Activated naive CD8-positive, alpha-beta T cell treated with anti-CD3 and anti-CD28 coated beads, Interleukin-2, amount 50 U/mL, for 16 hours (primary cell): Measurements from ENCODE around the gene CMIP.
A peak's percentile ranks its signal among the peaks of the same experiment; 100 is the strongest.
"Not testable (repeated sequence)": the region's sequence is repeated elsewhere in the genome, so short reads cannot be mapped to it uniquely, and the experiment has no call there.

Experiments used
- DNase-seq: peaks from one replicate; pipeline ENCODE4 v3.0.0-alpha.2; 2020; ENCODE audit warnings: low read depth, low spot score

Gene CMIP

DNA sequence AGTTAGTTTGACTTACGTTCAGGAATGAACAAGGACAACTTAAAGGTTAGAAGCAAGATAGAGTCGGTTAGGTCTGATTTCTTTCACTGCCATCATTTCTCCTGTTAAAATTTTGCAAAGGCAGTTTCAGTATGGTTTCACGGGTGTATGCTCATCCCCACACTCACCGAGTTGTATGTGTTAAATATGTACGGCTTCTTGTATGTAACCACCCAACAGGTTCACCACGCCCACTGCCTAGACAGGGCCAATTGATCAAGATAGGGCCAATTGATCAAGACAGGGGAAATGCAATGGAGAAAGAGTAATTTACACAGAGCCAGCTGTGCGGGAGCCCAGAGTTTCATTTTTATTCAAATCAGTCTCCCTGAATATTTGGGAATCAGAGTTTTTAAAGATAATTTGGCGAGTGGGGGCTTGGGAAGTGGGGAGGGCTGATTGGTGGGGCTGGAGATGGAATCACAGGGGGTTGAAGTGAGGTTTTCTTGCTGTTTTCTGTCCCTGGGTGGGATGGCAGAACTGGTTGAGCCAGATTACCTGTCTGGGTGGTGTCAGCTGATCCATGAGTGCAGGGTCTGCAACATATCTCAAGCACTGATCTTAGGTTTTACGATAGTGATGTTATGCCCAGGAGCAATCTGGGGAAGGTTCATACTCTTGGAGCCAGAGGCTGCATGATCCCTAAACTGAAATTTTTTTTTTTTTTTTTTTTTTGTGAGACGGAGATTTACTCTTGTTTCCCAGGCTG, 272.0 kb downstream of the CMIP start:
- DNase-seq: no peak

DNA sequence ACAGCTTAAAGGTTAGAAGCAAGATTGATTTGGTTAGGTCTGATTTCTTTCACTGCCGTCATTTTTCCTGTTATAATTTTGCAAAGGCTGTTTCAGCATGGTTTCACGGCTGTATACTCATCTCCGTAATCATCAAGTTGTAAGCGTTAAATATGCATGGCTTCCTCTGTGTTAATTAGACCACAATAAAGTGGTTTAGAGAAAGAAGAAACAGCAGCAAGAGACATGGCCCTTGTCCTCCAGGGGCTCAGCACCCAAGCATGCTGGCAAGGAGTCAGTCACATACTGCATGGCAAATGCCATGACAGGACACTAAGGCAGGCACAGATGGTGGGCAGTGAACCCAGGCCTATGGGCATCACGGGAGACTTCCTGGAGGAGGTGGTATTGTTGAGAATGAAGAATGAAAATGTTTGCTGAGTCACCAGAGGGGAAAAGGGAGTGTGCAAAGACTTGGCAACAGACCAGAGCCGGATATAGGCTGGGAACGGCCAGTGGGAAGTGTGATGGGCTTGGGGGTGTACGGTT, 273.1 kb downstream of the CMIP start:
- DNase-seq: no peak

DNA sequence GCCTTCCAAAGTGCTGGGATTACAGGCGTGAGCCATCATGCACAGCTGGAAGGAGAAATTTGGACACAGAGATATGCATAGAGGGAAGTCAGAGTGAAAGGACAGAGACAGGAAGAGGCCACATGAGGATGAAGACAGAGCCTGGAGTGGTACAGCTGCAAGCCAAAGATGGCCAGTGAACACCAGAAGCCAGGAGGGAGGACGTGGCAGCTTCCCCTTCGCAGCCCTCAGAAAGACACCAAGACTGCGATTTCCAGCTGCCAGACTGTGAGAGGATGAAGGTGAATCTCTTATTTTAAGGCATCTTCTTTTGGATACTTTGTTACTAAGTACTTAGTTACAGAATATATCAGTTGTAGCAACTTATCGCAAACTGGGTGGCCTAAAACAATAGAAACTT, 274.0 kb downstream of the CMIP start:
- no peak for DNase-seq

DNA sequence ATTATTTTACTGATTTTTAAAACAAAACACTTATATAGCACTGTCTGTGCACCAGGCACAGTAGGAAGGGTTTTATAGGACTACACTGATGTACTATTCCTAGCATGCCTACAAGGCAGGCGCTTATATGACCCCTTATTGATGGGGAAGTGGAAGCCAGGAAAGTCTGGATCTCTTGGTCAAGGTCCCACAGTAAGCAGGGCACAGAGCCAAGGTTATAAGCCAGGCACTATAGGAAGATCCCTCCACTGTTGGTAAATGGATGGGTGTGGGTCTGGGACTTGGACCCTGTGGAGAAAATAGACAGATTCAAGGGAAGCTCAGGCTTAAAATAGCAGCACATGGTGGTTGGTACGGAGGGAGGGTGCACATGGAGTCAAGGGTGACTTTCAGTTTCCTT, 275.4 kb downstream of the CMIP start:
- DNase-seq: no peak

DNA sequence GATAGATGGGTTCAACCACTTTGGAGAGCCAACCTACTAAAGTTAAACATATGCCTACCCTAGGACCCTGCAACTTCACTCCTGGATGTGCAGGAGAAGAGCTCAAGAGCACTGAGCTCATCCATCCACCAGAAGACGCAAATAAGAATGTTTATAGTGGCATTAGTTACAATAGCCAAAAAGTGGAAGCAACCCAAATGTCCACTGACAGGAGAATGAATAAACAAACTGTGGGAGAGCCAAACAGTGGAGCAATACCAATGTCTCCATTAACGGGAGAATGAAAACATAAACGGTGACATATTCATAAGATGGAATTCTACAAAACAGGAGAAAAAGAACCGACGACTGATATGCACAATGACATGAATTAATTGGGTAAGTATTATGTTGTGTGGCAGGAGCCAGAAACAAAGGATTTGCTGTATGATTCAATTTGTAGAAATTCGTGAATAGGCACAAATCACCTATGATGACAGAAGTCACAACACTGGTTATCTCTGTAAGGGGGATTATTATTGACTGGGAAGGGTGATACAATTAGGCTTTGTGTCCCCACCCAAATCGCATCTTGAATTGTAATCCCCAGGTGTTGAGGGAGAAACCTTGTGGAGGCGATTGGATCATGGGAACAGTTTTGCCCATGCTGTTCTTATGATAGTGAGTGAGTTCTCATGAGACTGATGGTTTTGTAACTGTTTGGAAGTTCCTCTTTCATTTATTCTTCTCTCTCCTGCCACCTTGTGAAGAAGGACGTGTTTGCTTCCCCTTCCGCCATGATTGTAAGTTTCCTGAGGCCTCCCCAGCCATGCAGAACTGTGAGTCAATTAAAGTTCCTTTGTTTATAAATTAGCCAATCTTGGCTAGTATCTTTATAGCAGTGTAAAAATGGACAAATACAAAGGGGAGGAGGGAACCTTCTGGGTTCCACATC, 276.6 kb downstream of the CMIP start:
- no peak for DNase-seq

DNA sequence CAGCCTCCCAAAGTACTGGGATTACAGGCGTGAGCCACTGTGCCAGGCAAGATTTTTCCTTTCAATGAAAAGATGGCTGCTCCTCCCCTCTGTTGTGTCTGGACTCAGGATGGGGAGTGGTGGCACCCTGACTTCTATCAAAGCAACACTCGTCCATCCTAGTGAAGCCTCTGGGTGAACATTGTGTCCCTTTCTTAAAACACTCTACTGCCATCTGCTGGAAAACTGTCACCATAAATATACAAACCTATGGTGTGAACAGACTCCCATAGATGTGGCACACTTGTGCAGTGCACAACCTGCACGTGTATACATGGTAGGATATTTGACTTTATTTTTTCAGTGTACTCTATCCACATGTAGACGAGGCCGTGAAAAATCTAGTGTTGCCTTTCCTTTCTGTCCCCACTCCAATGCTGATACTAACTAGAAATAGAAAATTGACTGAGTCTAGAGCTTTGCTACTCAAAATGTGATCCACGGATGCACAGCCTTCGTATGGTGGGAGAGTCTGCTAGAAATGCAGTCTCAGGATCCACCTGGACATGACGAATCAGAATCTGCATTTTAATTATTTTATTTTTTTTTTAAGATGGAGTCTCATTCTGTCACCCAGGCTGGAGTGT, 278.6 kb downstream of the CMIP start:
- DNase-seq: peak; percentile 13

DNA sequence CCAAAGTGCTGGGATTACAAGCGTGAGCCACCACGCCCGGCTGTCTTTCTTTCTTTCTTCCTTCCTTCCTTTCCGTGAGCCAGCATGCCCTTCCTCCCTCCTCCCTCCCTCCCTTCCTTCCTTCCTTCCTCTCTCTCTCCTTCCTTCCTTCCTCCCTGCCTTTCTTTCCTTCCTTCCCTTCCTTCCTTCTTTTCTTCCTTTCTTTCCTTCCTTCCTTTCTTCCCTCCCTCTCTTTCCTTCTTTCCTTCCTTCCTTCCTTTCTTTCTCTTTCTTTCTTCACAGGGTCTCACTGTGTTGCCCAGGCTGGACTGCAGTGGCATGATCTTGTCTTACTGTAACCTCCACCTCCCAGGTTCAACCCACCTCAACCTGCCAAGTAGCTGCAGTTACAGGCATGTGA, 283.8 kb downstream of the CMIP start:
- DNase-seq: no peak

DNA sequence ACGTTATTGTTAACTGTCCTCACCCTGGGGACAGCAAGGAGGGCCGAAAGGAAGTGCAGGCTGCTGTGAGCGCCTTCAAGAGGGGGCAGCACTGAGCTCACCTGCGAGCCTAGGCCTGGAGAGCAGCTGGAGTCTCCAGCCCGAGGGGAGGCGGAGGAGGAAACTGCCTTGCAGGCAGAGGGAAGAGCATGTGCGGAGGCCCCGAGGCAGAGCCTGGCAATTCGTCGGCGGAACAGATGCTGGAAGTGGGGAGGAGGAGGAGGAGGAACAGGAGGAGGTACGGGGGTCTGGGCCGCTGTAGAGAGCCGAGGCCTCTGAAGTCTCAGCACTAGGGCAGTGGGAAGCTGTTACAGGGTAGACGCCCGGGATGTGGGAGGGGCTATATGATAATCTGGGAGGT, 284.8 kb downstream of the CMIP start:
- no peak for DNase-seq

DNA sequence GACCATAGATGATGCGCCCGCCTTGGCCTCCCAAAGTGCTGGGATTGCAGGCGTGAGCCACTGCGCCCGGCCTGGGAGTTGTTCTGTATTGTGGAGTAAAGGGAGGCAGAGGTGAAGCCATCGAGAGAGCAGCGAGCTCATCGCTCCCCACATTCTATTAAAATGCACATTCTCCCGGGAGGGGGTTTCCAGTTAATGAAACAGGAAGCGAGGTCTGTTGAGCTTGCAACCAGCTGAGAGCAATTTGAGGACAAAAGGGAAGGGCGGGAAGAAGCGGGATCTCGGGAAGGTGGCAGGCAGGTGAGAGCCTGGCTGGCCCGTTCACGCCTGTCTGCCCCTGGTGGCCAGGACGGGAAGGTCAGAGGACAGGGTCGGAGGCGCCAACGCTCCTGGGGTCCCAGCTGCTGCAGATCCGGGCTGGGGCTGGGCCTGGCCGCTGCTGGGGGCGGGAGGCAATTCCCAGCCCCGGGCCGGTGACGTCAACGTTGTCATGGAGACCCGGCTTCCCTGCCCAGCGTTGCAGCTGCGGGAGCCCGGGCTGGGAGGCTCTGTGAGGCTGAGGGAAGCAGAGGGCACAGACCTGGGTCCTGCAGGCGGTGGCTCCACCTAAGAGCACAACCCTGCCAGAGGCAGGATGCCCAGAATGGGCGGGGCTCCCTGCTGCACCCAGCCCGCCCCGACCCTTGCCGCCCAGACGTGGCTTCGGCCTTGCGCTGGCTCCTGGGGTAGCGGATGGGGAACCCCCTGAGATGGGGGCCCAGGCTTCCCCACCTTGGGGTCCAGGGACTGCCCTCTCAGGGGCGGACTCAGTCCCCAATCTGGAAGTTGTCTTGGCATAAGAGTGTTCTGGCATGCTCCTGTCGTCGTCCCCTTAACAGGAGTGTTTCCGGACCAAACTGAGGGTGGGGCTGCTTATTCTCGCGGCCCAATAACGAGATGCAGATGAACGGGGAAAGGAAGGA, 285.8 kb downstream of the CMIP start:
- DNase-seq: peak; percentile 6

DNA sequence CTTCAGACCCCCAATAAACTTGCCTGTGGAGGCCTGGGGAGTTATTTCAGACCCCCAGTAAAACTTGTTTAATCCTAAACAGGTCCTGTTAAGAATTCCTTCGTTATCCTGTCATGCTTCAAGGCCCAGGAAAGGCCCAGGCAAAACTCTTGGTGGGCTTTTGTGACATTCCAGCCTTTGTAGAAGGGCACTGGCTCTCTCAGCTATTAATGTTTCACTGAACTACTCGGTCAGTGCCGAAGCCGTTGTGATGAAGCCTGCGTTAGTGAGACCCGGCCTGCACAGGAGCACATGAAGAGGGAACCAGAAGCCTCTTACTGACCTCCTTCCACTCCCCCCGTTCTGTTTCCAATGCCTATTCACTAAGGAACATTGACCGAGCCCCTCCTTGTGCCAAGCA, 287.0 kb downstream of the CMIP start:
- no peak for DNase-seq

DNA sequence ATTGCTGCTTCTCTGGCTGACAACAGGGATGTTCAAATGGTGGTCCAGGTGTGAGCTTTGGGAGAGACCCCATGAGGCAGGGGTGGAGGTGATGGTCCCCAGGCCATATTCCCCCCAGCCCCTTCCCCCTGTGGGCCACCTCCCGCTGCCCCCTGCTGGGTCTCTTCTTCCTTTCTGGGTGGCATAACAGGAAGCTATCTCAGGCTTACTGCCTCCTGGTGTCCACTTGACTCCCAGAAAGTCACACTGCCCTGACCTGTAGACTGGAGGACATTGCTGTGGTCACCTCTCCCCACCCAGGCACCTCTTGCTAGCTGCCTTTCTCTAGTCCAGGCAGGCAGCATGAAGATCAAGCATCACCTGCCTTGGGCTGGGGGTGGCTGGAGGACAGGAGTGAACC, 288.1 kb downstream of the CMIP start:
- DNase-seq: no peak

DNA sequence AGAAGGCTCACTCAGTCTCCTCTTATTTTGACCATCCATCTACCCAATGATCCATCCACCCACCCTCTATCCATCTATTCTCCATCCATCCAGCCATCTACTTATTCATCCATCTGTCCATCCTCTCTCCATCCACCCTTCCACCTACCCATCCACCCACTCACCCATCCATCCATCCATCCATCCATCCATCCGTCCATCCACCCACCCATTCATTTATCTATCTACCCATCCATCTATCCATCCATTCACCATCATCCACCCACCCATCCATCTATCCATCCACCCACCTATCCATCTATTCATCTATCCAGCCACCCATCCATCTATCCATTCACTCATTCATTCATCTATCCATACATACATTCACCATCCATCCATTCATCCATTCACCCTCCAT, 288.7 kb downstream of the CMIP start:
- DNase-seq: no peak

DNA sequence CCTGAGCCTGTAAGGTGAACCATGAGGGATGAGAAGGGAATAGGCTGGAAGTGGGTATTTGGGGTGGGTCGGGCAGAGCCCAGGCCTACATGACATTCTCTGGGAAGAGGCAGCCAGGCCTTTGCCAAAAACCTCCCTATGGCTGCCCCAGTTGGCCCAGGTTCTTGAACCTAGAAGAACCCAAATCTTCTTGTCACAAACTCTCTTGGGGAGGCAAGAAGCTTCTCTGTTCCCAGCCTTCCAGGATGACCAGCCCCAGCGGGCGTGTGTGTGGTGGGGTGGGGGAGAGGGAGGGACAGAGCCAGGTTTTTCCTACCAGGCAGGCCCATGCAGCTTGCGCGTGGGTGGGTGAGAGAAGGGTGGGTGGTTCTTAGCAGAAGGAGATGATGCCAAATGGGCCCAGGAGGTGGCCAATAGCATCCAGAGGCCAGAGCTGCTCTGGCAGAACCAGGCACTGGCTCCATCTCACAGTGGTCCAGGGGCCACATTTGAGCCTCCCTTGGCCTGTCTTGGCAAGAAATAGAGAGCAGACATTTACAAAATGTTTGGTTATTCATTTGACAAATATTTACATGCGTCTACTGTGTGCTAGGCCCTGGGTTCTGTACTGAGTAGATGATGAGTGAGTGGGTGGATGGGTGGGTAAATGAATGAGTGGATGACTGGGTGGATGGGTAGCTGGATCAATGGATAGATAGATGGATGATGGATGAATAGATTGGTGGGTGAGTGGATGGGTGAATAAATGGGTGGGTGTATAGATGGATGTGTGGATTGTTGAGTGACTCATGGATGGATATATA, 290.2 kb downstream of the CMIP start:
- no peak for DNase-seq

DNA sequence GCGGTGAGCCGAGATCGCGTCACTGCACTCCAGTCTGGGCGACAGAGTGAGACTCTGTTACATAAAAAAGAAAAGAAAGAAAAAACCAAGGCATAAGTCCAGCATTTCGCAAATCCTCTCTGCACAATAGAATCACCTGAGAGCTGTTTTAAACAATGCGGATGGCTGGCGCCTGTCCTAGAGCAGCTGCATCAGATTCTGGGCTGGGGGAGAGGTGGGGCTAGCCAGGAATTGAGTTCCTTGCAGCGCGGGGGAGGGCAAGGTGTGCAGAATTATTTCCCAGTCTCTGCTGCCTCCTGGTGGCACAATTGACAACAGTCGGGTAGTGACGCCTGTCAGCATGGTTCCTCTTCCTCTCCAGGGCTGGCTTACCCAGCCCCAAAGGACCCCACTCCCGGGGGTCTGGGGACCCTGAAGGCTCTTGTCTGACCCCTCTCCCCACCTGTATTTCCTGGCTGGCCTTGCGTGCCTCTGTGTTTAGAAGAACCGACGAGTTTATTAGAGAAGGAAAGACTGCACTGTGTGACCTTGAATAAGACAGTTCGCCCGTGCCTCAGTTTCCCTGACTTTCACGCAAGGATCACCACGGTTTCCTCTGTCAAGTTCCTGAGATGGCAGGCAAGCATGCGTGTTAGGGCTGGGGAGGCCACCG, 293.4 kb downstream of the CMIP start:
- DNase-seq: peak; percentile 68

DNA sequence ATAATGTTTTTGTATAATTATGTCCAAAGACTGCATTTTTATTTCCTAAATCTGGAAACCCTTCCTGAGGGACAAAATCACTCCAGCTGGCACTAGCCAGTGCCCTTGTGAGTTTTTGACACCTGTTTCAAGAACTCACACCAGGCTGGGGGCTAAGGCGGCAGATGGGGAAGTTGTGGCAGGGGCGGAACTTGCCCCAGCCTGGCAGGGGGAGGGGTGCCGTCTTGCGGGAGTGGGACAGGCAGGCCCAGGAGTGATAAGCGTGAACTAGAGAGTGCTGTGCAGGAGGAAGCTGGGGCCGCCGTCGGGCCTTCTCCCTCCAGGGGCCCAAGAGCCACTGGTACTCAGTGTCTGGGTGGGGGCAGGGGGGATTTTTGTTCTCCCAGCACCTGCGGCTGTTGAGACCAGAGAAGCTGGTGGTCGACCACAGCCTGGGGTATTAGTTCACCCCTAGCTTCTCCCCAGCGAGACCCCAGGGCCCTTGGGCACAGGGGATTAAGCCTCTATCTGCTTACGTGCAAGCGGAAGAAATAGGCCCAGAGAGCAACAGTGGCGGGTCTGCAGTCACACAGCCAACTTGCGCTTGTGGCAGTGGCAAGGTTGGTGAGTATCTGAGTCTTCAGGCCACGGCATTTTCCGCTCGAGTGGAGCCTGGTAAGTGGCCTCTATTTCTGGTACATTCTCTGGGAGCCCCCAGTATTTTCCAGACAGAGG, 294.3 kb downstream of the CMIP start:
- no peak for DNase-seq

DNA sequence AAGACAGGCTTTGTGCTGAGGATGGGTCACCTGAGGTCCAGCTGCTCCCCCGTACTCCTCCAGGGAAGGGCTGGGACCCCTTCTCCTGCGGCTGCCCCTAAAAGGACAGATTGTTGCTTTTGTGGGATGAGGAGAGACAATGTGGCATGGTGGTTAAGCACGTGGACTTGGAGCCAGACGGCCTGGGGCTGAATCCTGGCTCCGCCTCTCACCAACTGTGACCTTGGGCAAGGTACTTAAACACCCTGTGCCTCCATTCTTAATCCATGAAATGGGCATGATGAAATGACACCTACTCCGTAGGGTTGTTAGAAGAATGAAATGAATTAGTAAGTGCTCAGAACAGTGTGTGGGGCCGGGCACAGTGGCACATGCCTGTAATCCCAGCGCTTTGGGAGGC, 294.9 kb downstream of the CMIP start:
- DNase-seq: no peak

DNA sequence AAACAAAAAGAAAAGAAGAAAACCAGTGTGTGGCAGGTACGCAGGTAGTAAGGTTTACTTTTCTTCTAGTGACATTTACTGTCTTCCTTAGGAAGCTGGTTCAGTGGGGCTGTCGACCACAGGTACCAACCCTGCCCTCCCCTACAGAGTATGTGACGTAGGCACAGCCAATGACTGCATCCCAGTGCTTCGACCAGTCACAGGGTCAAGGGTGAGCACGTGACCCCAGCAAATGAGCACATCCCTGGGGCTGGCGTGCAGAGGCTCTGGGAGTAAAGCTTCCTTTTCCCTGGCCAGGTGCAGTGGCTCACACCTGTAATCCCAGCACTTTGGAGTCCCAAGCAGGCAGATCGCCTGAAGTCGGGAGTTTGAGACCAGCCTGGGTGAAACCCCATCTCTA, 295.6 kb downstream of the CMIP start:
- DNase-seq: no peak

DNA sequence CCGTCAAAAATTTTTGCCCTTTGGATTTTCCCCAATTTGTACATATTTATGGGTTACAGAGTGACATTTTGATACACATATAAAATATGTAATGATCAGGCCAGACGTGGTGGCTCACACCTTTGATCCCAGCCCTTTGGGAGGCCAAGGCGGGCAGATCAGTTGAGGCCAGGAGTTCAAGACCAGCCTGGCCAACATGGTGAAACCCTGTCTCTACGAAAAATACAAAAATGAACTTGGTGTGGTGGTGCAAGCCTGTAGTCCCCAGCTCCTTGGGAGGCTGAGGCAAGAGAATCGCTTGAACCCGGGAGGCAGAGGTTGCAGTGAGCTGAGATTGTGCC, 296.8 kb downstream of the CMIP start:
- DNase-seq: not testable (repeated sequence)

DNA sequence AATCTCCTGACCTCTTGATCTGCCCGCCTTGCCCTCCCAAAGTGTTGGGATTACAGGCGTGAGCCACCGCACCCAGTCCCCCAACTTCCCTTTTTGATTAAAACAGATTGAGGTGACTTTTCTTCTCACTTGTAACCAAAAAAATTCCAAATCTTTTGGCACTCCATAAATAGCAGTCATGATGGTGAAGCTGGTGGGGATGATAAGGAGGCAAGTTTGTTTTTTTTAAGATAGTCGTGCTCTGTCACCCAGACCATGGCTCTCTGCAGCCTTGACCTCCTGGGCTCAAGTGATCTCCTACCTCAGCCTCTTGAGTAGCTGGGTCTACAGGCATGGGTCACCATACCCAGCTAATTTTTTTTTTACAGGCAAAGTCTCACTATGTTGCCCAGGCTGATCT, 299.8 kb downstream of the CMIP start:
- DNase-seq: no peak
